Activated naive CD8-positive, alpha-beta T cell (primary cell): Measurements from ENCODE around the gene TIMM23.
"Not testable (repeated sequence)": the region's sequence is repeated elsewhere in the genome, so short reads cannot be mapped to it uniquely, and the experiment has no call there.

ENCODE experiments used
- H3K27ac Mint-ChIP-seq: one replicate; pipeline ENCODE4 v1.8.0; 2021; ENCODE audit warnings: mixed read lengths
- H3K27me3 Mint-ChIP-seq: one replicate; pipeline ENCODE4 v1.8.0; 2021; ENCODE audit warnings: mixed read lengths
- H3K36me3 Mint-ChIP-seq: one replicate; pipeline ENCODE4 v1.8.0; 2021; ENCODE audit warnings: mixed read lengths
- H3K4me1 Mint-ChIP-seq: one replicate; pipeline ENCODE4 v1.8.0; 2021; ENCODE audit warnings: low read depth, mixed read lengths
- H3K4me3 Mint-ChIP-seq: one replicate; pipeline ENCODE4 v1.8.0; 2021; ENCODE audit warnings: mild to moderate bottlenecking, mixed read lengths
- H3K9me3 Mint-ChIP-seq: one replicate; pipeline ENCODE4 v1.8.0; 2021; ENCODE audit warnings: low read depth, mixed read lengths

TIMM23 gene

GRCh38 chr10:45972106-45972812, at the start of gene TIMM23:
Gene TIMM23 (plus strand): TSS chr10:45972489. CDS start chr10:45972625, 136 bp downstream.
- H3K27me3 Mint-ChIP-seq, H3K9me3 Mint-ChIP-seq, H3K36me3 Mint-ChIP-seq: not testable (repeated sequence)
- Mint-ChIP-seq H3K4me1 (peaks cover 44% of the 10 kb centered on the region), H3K27ac (peak within 1 kb of the TSS; percentile 95), H3K4me3 (peak within 1 kb of the TSS; percentile 99)

GRCh38 chr10:45926790-45927189, 45.5 kb upstream of the TIMM23 start:
- not testable (repeated sequence) for H3K27me3 Mint-ChIP-seq, H3K4me1 Mint-ChIP-seq, H3K4me3 Mint-ChIP-seq, H3K36me3 Mint-ChIP-seq, H3K27ac Mint-ChIP-seq, H3K9me3 Mint-ChIP-seq

DNA sequence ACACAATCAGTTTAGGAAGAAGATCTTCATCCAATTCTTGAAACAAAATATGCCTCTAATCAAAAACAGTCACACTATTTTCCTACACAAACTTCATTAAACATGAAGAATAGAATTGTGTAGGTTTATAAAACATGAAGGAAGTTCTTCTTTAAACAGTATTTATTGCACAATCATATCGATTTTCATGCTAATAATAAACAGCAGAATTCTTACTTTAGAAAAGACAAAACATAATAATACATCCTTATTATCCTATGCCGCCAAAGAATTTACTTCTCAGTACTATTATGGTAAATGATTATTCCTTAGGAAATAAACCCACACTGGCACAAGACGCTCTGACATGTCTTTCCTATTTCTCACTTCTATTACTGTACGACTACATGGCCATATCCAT, 41.0 kb upstream of the TIMM23 start:
- not testable (repeated sequence) for H3K27ac Mint-ChIP-seq, H3K4me3 Mint-ChIP-seq

DNA sequence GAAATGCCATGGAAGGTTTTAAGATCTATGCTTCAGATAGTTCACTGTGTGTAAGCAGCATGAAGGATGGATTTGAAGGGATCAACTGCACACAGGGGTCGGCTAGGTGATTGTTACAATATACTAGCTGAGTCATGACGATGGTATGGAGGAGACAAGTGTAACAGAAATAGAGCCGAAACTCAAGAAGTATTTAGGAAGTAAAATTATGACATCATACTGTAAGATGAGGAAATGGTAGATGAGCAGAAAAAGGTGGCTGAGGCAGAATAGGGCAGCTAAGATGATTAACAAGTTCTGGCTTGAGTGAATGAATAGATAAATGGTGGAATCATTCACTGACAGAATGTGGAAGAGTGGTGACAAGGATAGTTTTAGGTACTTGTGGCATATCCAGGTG, 37.5 kb upstream of the TIMM23 start:
- not testable (repeated sequence) for H3K9me3 Mint-ChIP-seq, H3K27me3 Mint-ChIP-seq, H3K4me1 Mint-ChIP-seq, H3K4me3 Mint-ChIP-seq, H3K27ac Mint-ChIP-seq, H3K36me3 Mint-ChIP-seq

More for the DNA sequence above, 41.0 kb upstream of the TIMM23 start:
- not testable (repeated sequence) for H3K4me1 Mint-ChIP-seq, H3K9me3 Mint-ChIP-seq, H3K36me3 Mint-ChIP-seq, H3K27me3 Mint-ChIP-seq

- H3K27me3 Mint-ChIP-seq, H3K4me3 Mint-ChIP-seq, H3K9me3 Mint-ChIP-seq, H3K27ac Mint-ChIP-seq, H3K36me3 Mint-ChIP-seq, H3K4me1 Mint-ChIP-seq: not testable (repeated sequence)
Measured at GRCh38 chr10:45939176-45939697, 33.1 kb upstream of the TIMM23 start.

DNA sequence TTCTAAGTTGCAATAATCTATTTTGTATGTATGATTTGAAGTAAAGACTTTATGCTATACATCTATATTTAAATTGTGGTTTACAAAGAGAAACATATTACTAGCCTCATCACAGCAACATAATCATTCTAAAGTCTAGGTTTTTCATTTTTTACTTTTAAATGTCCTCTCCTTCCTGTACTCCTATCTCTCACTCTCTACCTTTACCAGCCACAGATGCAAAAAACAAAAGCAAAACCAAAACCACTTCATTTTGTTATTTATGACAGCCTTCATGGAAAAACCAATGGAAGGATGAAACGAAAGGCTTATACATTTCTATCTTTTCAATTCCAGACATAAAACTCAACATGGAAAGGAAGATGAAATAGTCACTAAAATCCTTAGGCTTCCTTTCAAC, 31.1 kb upstream of the TIMM23 start:
- H3K36me3 Mint-ChIP-seq, H3K9me3 Mint-ChIP-seq, H3K27me3 Mint-ChIP-seq, H3K4me3 Mint-ChIP-seq, H3K27ac Mint-ChIP-seq, H3K4me1 Mint-ChIP-seq: not testable (repeated sequence)

DNA sequence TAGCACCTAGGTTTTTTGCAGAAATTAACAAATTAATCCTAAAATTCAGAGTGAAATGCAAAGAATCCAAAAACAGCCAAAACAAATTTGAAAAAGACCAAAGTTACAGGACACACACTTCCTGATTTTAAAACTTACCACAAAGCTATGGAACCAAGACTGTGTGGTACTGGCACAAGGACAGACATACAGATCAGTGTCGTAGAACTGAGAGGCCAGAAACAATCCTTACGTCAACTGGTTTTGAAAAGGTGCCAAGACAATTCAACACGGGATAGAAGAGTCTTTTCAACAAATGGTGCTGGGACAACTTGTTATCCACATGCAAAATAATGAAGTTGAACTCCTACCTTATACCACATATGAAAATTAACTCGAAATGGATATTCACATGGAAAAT, 26.8 kb upstream of the TIMM23 start:
- not testable (repeated sequence) for H3K9me3 Mint-ChIP-seq, H3K4me1 Mint-ChIP-seq, H3K4me3 Mint-ChIP-seq, H3K27me3 Mint-ChIP-seq, H3K36me3 Mint-ChIP-seq, H3K27ac Mint-ChIP-seq

DNA sequence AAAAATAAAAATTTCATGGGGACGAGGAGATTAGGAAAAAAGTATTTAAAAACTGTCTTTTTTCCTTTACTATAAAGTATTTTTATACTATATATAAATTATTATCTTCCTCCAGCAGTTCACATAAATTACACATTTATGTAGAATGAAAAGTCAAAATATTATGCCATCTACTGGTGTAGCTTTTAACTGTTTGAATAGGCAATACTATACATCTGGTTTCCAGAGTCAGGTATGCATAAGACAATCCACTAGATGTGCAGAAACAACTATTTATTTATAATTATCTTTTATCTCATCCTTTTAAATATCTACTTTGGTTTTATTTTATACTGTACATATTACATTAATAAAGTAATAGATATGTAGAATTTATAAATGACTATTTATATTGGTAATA, 24.9 kb upstream of the TIMM23 start:
- H3K27me3 Mint-ChIP-seq, H3K9me3 Mint-ChIP-seq, H3K4me1 Mint-ChIP-seq, H3K4me3 Mint-ChIP-seq, H3K36me3 Mint-ChIP-seq, H3K27ac Mint-ChIP-seq: not testable (repeated sequence)

DNA sequence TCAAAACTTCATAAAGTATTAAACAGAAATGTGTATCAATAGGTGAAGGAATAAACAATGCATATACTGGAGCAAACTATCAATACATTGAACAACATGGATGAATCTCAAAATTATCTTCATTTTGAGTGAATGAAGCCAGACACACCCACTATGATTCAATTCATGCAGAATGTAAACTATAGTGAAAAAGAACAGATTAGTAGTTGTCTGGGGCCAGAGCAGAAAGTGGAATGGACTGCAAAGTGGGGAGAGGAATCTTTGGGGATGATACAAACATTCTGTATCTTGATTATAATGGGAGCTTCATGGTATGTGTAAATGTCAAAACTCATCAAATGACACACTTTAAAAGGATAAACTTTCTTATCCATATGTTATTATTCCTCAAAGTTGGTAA, 23.5 kb upstream of the TIMM23 start:
- H3K4me3 Mint-ChIP-seq, H3K9me3 Mint-ChIP-seq, H3K27me3 Mint-ChIP-seq, H3K4me1 Mint-ChIP-seq, H3K36me3 Mint-ChIP-seq, H3K27ac Mint-ChIP-seq: not testable (repeated sequence)

- not testable (repeated sequence) for H3K4me1 Mint-ChIP-seq, H3K36me3 Mint-ChIP-seq, H3K27me3 Mint-ChIP-seq, H3K4me3 Mint-ChIP-seq, H3K9me3 Mint-ChIP-seq, H3K27ac Mint-ChIP-seq
Measured at GRCh38 chr10:45954367-45954766, 17.9 kb upstream of the TIMM23 start.

DNA sequence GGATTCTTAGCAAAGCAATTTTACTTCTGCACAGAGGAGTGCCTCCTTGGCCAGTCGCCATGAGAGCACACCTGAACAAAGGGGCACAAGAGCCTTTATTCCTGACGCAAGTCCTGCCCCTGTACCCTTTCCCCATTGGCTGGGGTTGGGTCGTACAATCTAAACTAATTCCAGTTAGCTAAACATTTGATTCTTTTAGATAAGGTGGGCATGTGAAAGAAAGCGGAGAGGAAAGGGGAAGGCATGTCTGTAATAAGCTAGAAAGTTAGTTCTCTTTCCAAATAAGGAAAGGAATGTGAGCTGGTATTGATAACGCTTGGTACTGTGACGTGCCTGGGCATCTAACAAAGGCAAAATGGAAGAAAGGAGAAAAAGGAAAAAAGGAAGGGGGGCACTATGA, 15.7 kb upstream of the TIMM23 start:
- H3K27me3 Mint-ChIP-seq, H3K36me3 Mint-ChIP-seq, H3K9me3 Mint-ChIP-seq, H3K4me1 Mint-ChIP-seq, H3K4me3 Mint-ChIP-seq, H3K27ac Mint-ChIP-seq: not testable (repeated sequence)

DNA sequence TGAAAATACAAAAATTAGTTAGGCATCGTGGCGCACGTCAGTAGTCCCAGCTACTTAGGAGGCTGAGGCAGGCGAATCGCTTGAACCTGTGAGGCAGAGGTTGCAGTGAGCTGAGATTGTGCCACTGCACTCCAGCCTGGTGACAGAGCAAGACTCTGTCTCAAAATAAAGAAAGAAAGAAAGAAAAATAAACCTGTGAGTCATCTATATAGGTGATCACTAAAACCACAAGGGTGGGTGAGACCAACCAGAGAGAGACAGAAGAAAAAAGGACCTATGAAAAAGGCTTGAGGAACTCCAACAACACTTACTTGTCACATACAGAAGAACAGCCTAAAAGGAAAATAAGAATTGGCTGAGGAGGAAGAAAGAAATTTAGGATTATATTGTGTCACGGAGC, 14.4 kb upstream of the TIMM23 start:
- H3K4me3 Mint-ChIP-seq, H3K27ac Mint-ChIP-seq: not testable (repeated sequence)

DNA sequence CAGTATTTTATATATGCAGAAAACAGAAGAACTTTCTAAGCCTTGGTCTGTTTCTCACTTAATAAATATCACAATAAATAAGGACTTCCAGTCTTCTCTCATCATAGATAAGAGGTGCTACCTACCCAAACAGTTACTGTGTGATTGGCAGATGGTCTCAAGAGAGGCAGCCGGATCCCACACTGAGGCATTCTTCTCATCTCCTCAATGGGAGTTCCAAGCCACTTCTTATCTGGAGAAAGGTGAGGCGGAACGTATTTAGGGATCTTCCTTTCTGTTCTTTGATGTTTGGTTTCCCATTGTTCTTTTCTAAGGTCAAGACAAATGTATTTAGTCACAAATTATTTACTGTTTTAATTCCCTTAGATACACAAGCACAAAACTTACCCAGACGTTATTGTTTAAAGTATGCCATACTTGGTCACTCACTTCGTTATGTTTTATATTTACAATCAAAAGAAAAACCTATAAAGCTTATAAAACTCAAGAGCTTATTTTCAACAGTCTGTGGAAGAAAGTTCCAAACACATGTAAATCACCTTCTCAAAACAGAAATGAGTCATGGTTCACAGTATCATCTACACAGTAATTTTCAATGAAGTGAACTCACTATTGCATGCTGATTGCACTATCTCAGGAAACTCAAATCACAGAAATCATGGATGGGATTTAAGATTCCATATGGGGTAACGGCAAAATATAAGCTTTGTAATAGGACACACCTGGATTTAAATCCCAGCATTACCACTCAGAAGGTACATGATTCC, 9.4 kb upstream of the TIMM23 start:
- not testable (repeated sequence) for H3K27ac Mint-ChIP-seq, H3K9me3 Mint-ChIP-seq, H3K27me3 Mint-ChIP-seq, H3K4me3 Mint-ChIP-seq, H3K36me3 Mint-ChIP-seq
- H3K4me1 Mint-ChIP-seq: peaks cover 14% of the 10 kb centered on the region

More for the DNA sequence above, 14.4 kb upstream of the TIMM23 start:
- H3K4me1 Mint-ChIP-seq, H3K9me3 Mint-ChIP-seq, H3K36me3 Mint-ChIP-seq, H3K27me3 Mint-ChIP-seq: not testable (repeated sequence)

DNA sequence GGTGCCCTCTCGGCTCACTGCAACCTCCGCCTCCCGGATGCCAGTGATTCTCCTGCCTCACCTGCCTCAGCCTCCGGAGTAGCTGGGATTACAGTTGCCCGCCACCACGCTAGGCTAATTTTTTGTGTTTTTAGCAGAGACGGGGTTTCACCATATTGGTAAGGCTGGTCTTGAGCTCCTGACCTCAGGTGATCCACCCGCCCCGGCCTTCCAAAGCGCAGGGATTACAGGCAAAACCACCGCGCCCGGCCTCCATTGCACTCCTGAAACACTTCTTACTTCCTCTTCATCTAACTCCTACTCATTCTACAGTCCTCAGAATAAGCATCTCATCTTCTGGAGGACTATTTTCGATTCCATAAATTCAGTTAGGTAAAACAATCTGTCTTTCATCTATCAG, 1.3 kb upstream of the TIMM23 start:
- H3K9me3 Mint-ChIP-seq, H3K27me3 Mint-ChIP-seq, H3K27ac Mint-ChIP-seq, H3K36me3 Mint-ChIP-seq: not testable (repeated sequence)
- Mint-ChIP-seq H3K4me3 (peak overlapping the region; percentile 99), H3K4me1 (peaks cover 49% of the 10 kb centered on the region)

DNA sequence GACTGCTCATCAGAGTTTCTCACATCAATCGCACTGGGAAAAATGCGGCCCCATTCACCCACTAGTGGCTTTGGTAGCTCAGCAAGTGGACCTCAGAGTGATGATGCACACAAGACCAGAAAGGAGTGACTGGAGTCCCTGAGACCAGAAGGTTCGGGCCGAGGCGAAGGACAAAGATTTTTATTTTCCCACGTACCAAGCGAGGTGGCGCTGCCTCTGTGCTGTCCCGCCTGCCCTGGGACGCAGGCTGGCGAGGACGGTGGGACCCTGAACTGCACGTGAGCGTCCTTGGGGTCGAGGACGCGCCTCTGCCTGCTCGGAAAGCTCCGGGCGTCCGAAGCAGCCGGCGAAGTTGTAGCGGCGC, 565 bp upstream of the TIMM23 start:
- not testable (repeated sequence) for H3K9me3 Mint-ChIP-seq, H3K36me3 Mint-ChIP-seq, H3K27me3 Mint-ChIP-seq
- Mint-ChIP-seq H3K4me1 (peaks cover 47% of the 10 kb centered on the region), H3K27ac (peak overlapping the region; percentile 85), H3K4me3 (peak overlapping the region; percentile 99)

- H3K4me3 Mint-ChIP-seq: peak overlapping the region; percentile 99
- H3K27ac Mint-ChIP-seq: peak overlapping the region; percentile 95
- H3K9me3 Mint-ChIP-seq, H3K36me3 Mint-ChIP-seq, H3K27me3 Mint-ChIP-seq: not testable (repeated sequence)
- H3K4me1 Mint-ChIP-seq: peaks cover 41% of the 10 kb centered on the region
Measured at GRCh38 chr10:45972813-45973169, 502 bp downstream of the TIMM23 start.
